H9 (cell line): Measurements from ENCODE around the gene C1orf52. TPM values are rescaled to one million over a fixed set of nuclear protein-coding genes. Genes with fewer than 3 reads are reported as not detected.

Experiments
- DNase-seq: peaks from one replicate; pipeline ENCODE4 v3.0.0-alpha.2; 2017
- H2AFZ ChIP-seq: one replicate; pipeline ENCODE4 v1.6.1; 2013; ENCODE audit warnings: mild to moderate bottlenecking, low read length, control low read depth, moderate library complexity
- H2AK5ac ChIP-seq: 2 replicates; pipeline ENCODE4 v1.6.1; 2013; ENCODE audit warnings: low read length, control low read depth, mixed read lengths; ENCODE audit not compliant: insufficient read length
- H2BK120ac ChIP-seq: one replicate; pipeline ENCODE4 v1.6.1; 2013; ENCODE audit warnings: low read depth, mild to moderate bottlenecking, low read length, control low read depth, inconsistent platforms; ENCODE audit not compliant: poor library complexity, severe bottlenecking
- H2BK12ac ChIP-seq: 2 replicates; pipeline ENCODE4 v1.6.1; 2013; ENCODE audit warnings: low read length, control low read depth, mixed read lengths, low read depth; ENCODE audit not compliant: insufficient read length
- H2BK15ac ChIP-seq: 2 replicates; pipeline ENCODE4 v1.6.1; 2013; ENCODE audit warnings: low read depth, low read length, control low read depth
- H2BK20ac ChIP-seq: one replicate; pipeline ENCODE4 v1.6.1; 2013; ENCODE audit warnings: low read depth, mild to moderate bottlenecking, low read length, control low read depth, inconsistent platforms; ENCODE audit not compliant: poor library complexity, severe bottlenecking
- H2BK5ac ChIP-seq: 2 replicates; pipeline ENCODE4 v1.6.1; 2013; ENCODE audit warnings: low read length, control low read depth, mixed read lengths; ENCODE audit not compliant: insufficient read length
- H3K14ac ChIP-seq: 2 replicates; pipeline ENCODE4 v1.6.1; 2013; ENCODE audit warnings: low read length, control low read depth; ENCODE audit not compliant: insufficient read depth
- H3K18ac ChIP-seq: 2 replicates; pipeline ENCODE4 v1.6.1; 2013; ENCODE audit warnings: low read depth, mild to moderate bottlenecking, mixed read lengths, low read length, control low read depth; ENCODE audit not compliant: insufficient read length
- H3K23ac ChIP-seq: 2 replicates; pipeline ENCODE4 v1.6.1; 2013; ENCODE audit warnings: low read length, control low read depth, mixed read lengths, low read depth; ENCODE audit not compliant: insufficient read length
- H3K23me2 ChIP-seq: 2 replicates; pipeline ENCODE4 v1.6.1; 2013; ENCODE audit warnings: low read depth, mild to moderate bottlenecking, mixed read lengths, low read length, control low read depth; ENCODE audit not compliant: insufficient read length, poor library complexity, severe bottlenecking
- H3K27ac ChIP-seq: 2 replicates; pipeline ENCODE4 v1.5.1; 2013; ENCODE audit warnings: low read length, control low read depth, mixed read lengths, low read depth; ENCODE audit not compliant: insufficient read length
- H3K27me3 ChIP-seq: 2 replicates; pipeline ENCODE4 v1.6.1; 2013; ENCODE audit warnings: low read length, control low read depth, inconsistent platforms; ENCODE audit not compliant: insufficient read depth
- H3K4ac ChIP-seq: 2 replicates; pipeline ENCODE4 v1.6.1; 2013; ENCODE audit warnings: low read depth, mild to moderate bottlenecking, control low read depth, inconsistent platforms, low read length, moderate library complexity
- H3K4me1 ChIP-seq: 2 replicates; pipeline ENCODE4 v1.6.1; 2013; ENCODE audit warnings: low read length, control low read depth, inconsistent platforms; ENCODE audit not compliant: insufficient read depth
- H3K4me2 ChIP-seq: 2 replicates; pipeline ENCODE4 v1.6.1; 2013; ENCODE audit warnings: low read length, control low read depth, mixed read lengths; ENCODE audit not compliant: insufficient read length, insufficient read depth
- H3K56ac ChIP-seq: 2 replicates; pipeline ENCODE4 v1.6.1; 2013; ENCODE audit warnings: low read depth, mild to moderate bottlenecking, mixed read lengths, low read length, control low read depth; ENCODE audit not compliant: insufficient read length
- H3K79me1 ChIP-seq: 2 replicates; pipeline ENCODE4 v1.6.1; 2013; ENCODE audit warnings: low read depth, mild to moderate bottlenecking, moderate library complexity, low read length, control low read depth, inconsistent platforms; ENCODE audit not compliant: insufficient read depth, poor library complexity, severe bottlenecking
- H3K79me2 ChIP-seq: 2 replicates; pipeline ENCODE4 v1.6.1; 2013; ENCODE audit warnings: low read length, control low read depth, inconsistent platforms; ENCODE audit not compliant: insufficient read depth
- H3K9ac ChIP-seq: 2 replicates; pipeline ENCODE4 v1.6.1; 2013; ENCODE audit warnings: low read length, control low read depth, mixed read lengths; ENCODE audit not compliant: insufficient read length; ENCODE audit errors: extremely low read depth
- H3K9me3 ChIP-seq: one replicate; pipeline ENCODE4 v1.6.1; 2013; ENCODE audit warnings: low read depth, low read length, inconsistent platforms; ENCODE audit not compliant: control insufficient read depth
- H3T11ph ChIP-seq: one replicate; pipeline ENCODE4 v1.6.1; 2013; ENCODE audit warnings: mild to moderate bottlenecking, low read length, control low read depth, inconsistent platforms
- H4K20me1 ChIP-seq: one replicate; pipeline ENCODE4 v1.6.1; 2013; ENCODE audit not compliant: control insufficient read depth, insufficient read length, insufficient read depth
- H4K5ac ChIP-seq: 2 replicates; pipeline ENCODE4 v1.6.1; 2013; ENCODE audit warnings: low read depth, mild to moderate bottlenecking, mixed read lengths, low read length, control low read depth; ENCODE audit not compliant: insufficient read length
- H4K8ac ChIP-seq: replicated peaks from 2 replicates; pipeline ENCODE4 v1.6.1; 2013; ENCODE audit warnings: low read length, control low read depth, mixed read lengths, low read depth; ENCODE audit not compliant: insufficient read length
- H4K91ac ChIP-seq: 2 replicates; pipeline ENCODE4 v1.6.1; 2013; ENCODE audit warnings: low read depth, mild to moderate bottlenecking, moderate library complexity, mixed read lengths, low read length, control low read depth; ENCODE audit not compliant: insufficient read length
- H3K27ac Mint-ChIP-seq, 3 experiments: 2 replicates in 2 of 3; 3 replicates in 1 of 3; pipeline ENCODE4 v1.8.0; 2020 to 2021; ENCODE audit warnings: mixed read lengths in 3 of 3, mild to moderate bottlenecking in 1 of 3, moderate library complexity in 1 of 3
- H3K27me3 Mint-ChIP-seq: 2 replicates; pipeline ENCODE4 v1.8.0; 2021; ENCODE audit warnings: low read depth, mild to moderate bottlenecking, moderate library complexity, mixed read lengths
- H3K36me3 Mint-ChIP-seq, 3 experiments: 2 replicates in 2 of 3; 3 replicates in 1 of 3; pipeline ENCODE4 v1.8.0; 2020 to 2021; ENCODE audit warnings: low read depth in 3 of 3, mixed read lengths in 3 of 3; ENCODE audit not compliant: insufficient read depth in 1 of 3
- H3K4me1 Mint-ChIP-seq, 2 experiments: 2 replicates each; pipeline ENCODE4 v1.8.0; 2020; ENCODE audit warnings: mixed read lengths in 2 of 2
- H3K4me3 Mint-ChIP-seq, 2 experiments: 2 replicates in 1 of 2; 3 replicates in 1 of 2; pipeline ENCODE4 v1.8.0; 2020 to 2021; ENCODE audit warnings: mild to moderate bottlenecking in 2 of 2, mixed read lengths in 2 of 2, moderate library complexity in 1 of 2
- H3K9me3 Mint-ChIP-seq, 2 experiments: 2 replicates in 1 of 2; 3 replicates in 1 of 2; pipeline ENCODE4 v1.8.0; 2020; ENCODE audit warnings: mild to moderate bottlenecking in 2 of 2, mixed read lengths in 2 of 2, moderate library complexity in 1 of 2
- WGBS: extraction: QIAGEN DNeasy Blood & Tissue Kit; methylation state at CpG from one replicate; pipeline ENCODE4 v1.1.7; 2013; ENCODE audit warnings: missing lambda C conversion rate, low lambda C conversion rate, mixed read lengths; ENCODE audit not compliant: insufficient read length; ENCODE audit errors: extremely low coverage; 5-methylcytosine and 5-hydroxymethylcytosine counted together
- total RNA-seq: library from RNA; stranded (reverse); gene quantifications from 2 replicates; pipeline ENCODE4 v1.2.1, GENCODE V29; 2021
- TF ChIP-seq, protein P1 (sequence below): fragments of 200-600 bp; sonication (generic); conservative IDR thresholded peaks from 3 replicates; pipeline ENCODE4 v1.8.0; 2021; ENCODE audit warnings: antibody characterized with exemption, mild to moderate bottlenecking

The C1orf52 gene
- total RNA-seq, 1 experiment from 2014 or later, result 45.1 TPM

DNA sequence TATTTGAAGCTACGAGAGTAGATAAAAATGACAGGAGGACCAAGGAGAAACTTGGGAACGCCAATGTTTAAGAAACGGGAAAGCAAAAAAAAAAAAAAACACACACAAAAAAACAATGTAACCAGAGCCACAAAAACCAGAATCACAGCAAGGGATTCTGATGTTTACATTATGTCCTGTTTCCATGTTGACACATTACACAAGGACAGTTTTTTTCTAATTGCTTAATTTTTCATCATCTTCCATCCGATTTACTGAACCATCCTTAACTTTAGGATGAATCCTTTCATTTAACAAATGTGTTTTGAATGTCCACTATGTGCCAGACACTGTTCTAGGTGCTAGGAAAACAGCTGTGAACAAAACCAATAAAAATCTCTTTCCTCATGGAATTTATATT is 18.3 kb upstream of the C1orf52 start:
- no peak overlapping the region for H4K91ac ChIP-seq
- DNase-seq, result no peak
- H4K20me1 ChIP-seq, result no peaks in the 10 kb centered on the region
- Mint-ChIP-seq H3K9me3 (no peaks in the 10 kb centered on the region), H3K36me3 (peaks cover 0 to 5% (median 0%) of the 10 kb centered on the region in 3 experiments; a peak in 4 of 7 replicates), H3K4me3 (no peak overlapping the region), H3K27ac (no peak overlapping the region), H3K27me3 (no peaks in the 10 kb centered on the region), H3K4me1 (peaks cover 35 to 44% of the 10 kb centered on the region in 2 experiments)
- H3K79me1 ChIP-seq, result no peaks in the 10 kb centered on the region
- H3K23ac ChIP-seq, result no peak overlapping the region
- peaks cover 2% of the 10 kb centered on the region; the same call in 1 of the 2 replicates for H3K79me2 ChIP-seq
- no peak overlapping the region for H3K9ac ChIP-seq
- H3K9me3 ChIP-seq, result no peaks in the 10 kb centered on the region
- 0 out of 2 replicates have a peak, but pooled peaks cover 2% of the 10 kb centered on the region for H3K4me1 ChIP-seq
- no peaks in the 10 kb centered on the region for H3K27me3 ChIP-seq
- H2BK15ac ChIP-seq, result no peak overlapping the region
- no CpG with 5 or more reads among the region's 4 CpGs for WGBS
- H4K5ac ChIP-seq, result no peak overlapping the region
- no peak overlapping the region for H2AK5ac ChIP-seq
- H3K4ac ChIP-seq, result no peak overlapping the region
- H3K23me2 ChIP-seq, result peaks cover 6% of the 10 kb centered on the region
- no peak overlapping the region for H3K14ac ChIP-seq
- H2BK120ac ChIP-seq, result no peak overlapping the region
- no peak overlapping the region for H2BK20ac ChIP-seq
- no peak overlapping the region for H2BK5ac ChIP-seq
- TF ChIP-seq, protein P1, sequence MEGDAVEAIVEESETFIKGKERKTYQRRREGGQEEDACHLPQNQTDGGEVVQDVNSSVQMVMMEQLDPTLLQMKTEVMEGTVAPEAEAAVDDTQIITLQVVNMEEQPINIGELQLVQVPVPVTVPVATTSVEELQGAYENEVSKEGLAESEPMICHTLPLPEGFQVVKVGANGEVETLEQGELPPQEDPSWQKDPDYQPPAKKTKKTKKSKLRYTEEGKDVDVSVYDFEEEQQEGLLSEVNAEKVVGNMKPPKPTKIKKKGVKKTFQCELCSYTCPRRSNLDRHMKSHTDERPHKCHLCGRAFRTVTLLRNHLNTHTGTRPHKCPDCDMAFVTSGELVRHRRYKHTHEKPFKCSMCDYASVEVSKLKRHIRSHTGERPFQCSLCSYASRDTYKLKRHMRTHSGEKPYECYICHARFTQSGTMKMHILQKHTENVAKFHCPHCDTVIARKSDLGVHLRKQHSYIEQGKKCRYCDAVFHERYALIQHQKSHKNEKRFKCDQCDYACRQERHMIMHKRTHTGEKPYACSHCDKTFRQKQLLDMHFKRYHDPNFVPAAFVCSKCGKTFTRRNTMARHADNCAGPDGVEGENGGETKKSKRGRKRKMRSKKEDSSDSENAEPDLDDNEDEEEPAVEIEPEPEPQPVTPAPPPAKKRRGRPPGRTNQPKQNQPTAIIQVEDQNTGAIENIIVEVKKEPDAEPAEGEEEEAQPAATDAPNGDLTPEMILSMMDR, result no peak
- H3K4me2 ChIP-seq, result no peak overlapping the region
- H3K27ac ChIP-seq, result no peak overlapping the region
- H2AFZ ChIP-seq, result no peak overlapping the region
- H4K8ac ChIP-seq, result no peak overlapping the region
- no peak overlapping the region for H3T11ph ChIP-seq
- H3K56ac ChIP-seq, result no peak overlapping the region
- no peak overlapping the region for H2BK12ac ChIP-seq
- no peak overlapping the region for H3K18ac ChIP-seq
